Measurements from ENCODE around the gene ADARB2. TPM values are rescaled to one million over a fixed set of nuclear protein-coding genes. Genes with fewer than 3 reads are reported as not detected.

The ADARB2 gene
- total RNA-seq, 6 donors from 2014 or later = 0.69 to 5.2 (median 1.8) TPM

DNA sequence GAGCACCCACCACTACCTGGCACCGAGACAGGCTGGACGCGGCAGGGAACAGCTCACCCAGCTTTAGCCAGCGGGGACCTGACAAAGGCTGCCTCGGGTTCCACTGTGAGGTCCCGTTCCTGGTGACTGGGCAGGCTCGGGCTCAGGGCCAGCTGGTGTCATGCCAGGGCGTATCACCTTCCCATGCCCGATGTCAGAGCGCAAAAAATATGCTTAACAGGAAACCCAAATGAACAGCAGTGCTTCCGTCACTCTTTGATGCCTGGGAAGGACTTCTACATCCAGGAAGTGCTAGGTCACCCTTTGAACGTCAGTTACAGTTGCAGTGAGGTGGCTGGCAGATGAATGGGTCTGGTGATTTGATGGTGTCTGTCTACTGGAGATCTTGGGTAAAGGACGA, 106.0 kb downstream of the ADARB2 start:
- no peak for ATAC-seq (ENCODE audit: low FRiP score in 2 of 2)
- 60 to 68% methylated on average over 12 to 13 of the region's 13 CpGs for WGBS, 2 donors
- no peak overlapping the region for H3K27ac ChIP-seq
- no peaks in the 10 kb centered on the region for H3K27me3 ChIP-seq
- DNase-seq = no peak
- H3K4me3 ChIP-seq = no peak overlapping the region
- no peaks in the 10 kb centered on the region for H3K9me3 ChIP-seq
- H3K4me1 ChIP-seq = no peaks in the 10 kb centered on the region
- no peaks in the 10 kb centered on the region for H3K36me3 ChIP-seq
- TF ChIP-seq, protein P1, sequence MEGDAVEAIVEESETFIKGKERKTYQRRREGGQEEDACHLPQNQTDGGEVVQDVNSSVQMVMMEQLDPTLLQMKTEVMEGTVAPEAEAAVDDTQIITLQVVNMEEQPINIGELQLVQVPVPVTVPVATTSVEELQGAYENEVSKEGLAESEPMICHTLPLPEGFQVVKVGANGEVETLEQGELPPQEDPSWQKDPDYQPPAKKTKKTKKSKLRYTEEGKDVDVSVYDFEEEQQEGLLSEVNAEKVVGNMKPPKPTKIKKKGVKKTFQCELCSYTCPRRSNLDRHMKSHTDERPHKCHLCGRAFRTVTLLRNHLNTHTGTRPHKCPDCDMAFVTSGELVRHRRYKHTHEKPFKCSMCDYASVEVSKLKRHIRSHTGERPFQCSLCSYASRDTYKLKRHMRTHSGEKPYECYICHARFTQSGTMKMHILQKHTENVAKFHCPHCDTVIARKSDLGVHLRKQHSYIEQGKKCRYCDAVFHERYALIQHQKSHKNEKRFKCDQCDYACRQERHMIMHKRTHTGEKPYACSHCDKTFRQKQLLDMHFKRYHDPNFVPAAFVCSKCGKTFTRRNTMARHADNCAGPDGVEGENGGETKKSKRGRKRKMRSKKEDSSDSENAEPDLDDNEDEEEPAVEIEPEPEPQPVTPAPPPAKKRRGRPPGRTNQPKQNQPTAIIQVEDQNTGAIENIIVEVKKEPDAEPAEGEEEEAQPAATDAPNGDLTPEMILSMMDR (IDR thresholded peaks at IDR 0.05) = no peak
- TF ChIP-seq EP300 (IDR thresholded peaks at IDR 0.05) (no peak), POLR2A (IDR thresholded peaks at IDR 0.05) (no peak), POLR2AphosphoS5 (IDR thresholded peaks at IDR 0.05) (no peak)

DNA sequence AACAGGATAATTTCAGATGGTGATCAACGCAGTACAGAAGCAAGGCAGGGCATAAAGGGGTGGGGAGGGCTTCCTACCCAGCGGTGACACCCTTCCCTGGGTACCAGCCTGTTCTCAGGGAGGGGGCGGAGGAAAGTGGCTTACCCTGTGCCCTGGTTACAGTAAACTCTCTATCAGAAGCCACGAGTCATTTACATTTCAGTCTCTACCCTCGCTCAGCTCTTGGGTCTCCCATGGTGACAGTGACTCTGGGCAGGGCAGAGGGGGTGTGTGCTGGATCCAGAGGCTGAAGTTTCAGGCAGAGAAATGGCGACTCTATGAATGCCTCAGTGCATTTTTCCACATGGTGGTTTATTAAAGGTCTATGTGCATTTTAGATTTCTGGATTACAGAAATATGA, 107.0 kb downstream of the ADARB2 start:
- Histone ChIP-seq H3K4me1 (no peaks in the 10 kb centered on the region), H3K27ac (no peak overlapping the region), H3K4me3 (no peak overlapping the region), H3K27me3 (no peaks in the 10 kb centered on the region), H3K9me3 (no peaks in the 10 kb centered on the region), H3K36me3 (no peaks in the 10 kb centered on the region)
- no peak for ATAC-seq (ENCODE audit: low FRiP score in 2 of 2)
- TF ChIP-seq EP300 (IDR thresholded peaks at IDR 0.05) (no peak), POLR2A (IDR thresholded peaks at IDR 0.05) (no peak), POLR2AphosphoS5 (IDR thresholded peaks at IDR 0.05) (no peak)
- TF ChIP-seq, protein P1 (IDR thresholded peaks at IDR 0.05) = no peak
- WGBS, 2 donors = 71 to 84% methylated on average over 6 of the region's 6 CpGs
- DNase-seq = no peak

DNA sequence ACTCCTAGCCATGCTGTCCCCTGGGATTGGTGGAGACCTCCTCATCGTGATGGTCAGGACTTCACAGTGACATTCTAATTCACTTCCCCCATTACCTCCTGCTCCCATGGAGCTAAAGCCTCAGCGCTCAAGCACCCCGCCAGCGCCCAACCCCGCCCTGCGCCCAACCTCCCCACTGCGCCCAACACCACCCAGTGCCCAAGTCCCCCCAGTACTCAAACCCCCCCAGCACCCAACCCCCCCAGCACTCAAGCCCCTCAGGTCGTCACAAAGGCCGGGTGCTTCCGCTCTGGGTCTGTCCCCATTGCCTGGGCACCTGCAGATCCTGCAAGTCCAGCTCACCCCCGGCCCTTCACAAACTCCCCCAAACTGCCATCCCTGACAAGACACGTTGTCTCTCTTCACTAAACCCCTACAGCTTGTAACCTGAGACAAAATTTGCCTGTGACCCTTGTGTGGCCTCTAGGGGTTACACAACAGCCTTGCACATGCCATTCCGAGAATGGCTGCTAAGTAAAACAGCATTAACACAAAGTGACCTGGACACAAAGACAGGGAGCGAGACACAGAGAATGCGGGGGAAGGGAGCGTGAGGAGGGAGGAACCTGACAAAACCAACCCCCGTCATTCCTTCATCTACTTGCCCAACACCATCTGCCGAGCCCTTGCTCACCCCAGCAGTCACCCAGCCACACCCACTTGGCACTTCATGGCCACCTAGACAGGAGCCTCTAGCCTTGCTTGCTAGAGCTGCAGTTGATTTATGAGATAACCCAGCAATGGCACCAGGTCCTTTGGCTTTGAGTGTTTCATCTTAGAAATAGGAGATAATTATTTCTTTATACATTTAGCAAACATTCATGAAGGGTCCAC, 107.8 kb downstream of the ADARB2 start:
- ATAC-seq (ENCODE audit: low FRiP score in 2 of 2) (no peak), DNase-seq (no peak)
- Histone ChIP-seq H3K27me3 (no peaks in the 10 kb centered on the region), H3K9me3 (no peaks in the 10 kb centered on the region), H3K4me1 (no peaks in the 10 kb centered on the region), H3K4me3 (no peak overlapping the region), H3K27ac (no peak overlapping the region), H3K36me3 (no peaks in the 10 kb centered on the region)
- WGBS, 2 donors = 56 to 66% methylated on average over 14 to 17 of the region's 18 CpGs
- TF ChIP-seq POLR2AphosphoS5 (IDR thresholded peaks at IDR 0.05) (no peak), POLR2A (IDR thresholded peaks at IDR 0.05) (no peak), EP300 (IDR thresholded peaks at IDR 0.05) (no peak)
- TF ChIP-seq, protein P1 (IDR thresholded peaks at IDR 0.05) = no peak

DNA sequence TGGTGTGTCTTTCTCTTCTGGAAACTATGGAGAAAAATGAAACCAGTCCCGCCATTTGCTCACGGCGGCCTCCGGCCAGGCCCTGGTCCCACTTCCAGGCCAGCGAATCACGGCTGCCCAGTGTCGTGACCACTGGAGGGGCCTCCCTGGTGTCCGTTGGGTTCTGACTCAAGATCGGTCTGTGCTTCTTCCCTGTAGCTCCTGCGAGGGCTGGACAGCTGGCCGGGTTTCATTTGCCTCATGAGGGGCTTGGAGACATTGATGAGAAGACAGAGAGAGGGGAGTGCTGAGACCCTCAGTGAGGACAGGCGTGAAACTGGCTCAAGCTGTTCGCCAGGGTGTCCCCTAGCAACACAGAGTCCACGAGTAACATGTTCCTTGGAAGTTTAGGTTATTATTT, 108.6 kb downstream of the ADARB2 start:
- Histone ChIP-seq H3K4me1 (no peaks in the 10 kb centered on the region), H3K36me3 (no peaks in the 10 kb centered on the region), H3K27ac (no peak overlapping the region), H3K27me3 (no peaks in the 10 kb centered on the region), H3K9me3 (no peaks in the 10 kb centered on the region), H3K4me3 (no peak overlapping the region)
- TF ChIP-seq EP300 (IDR thresholded peaks at IDR 0.05) = no peak
- no peak for TF ChIP-seq POLR2A (IDR thresholded peaks at IDR 0.05)
- no peak for TF ChIP-seq POLR2AphosphoS5 (IDR thresholded peaks at IDR 0.05)
- TF ChIP-seq, protein P1 (IDR thresholded peaks at IDR 0.05) = no peak
- 83% methylated on average over 14 of the region's 14 CpGs for WGBS, 2 donors
- DNase-seq = no peak
- ATAC-seq (ENCODE audit: low FRiP score in 2 of 2) = no peak

DNA sequence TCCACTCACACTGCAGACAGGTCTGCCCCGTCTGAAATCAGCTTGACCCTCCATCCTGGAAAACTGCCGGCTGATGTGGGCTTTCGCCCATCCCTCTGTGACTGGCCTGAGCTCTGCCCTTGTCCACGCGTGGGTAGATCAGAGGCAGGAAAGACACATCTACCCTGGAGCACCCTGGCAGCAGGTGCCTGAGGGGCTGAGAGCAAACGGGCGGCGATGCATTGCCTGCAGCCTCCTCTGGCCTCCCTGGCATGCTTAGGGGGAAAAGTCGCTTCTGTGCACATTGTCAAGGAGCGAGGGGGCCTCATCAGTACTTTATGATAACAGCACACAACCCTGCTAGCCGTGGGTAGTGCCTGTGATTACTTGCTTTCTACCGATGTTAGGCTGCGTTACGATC, 109.4 kb downstream of the ADARB2 start:
- Histone ChIP-seq H3K27me3 (no peaks in the 10 kb centered on the region), H3K4me1 (no peaks in the 10 kb centered on the region), H3K36me3 (no peaks in the 10 kb centered on the region), H3K9me3 (no peaks in the 10 kb centered on the region), H3K27ac (no peak overlapping the region), H3K4me3 (no peak overlapping the region)
- DNase-seq = no peak
- 74 to 84% methylated on average over 9 to 14 of the region's 14 CpGs for WGBS, 2 donors
- TF ChIP-seq POLR2AphosphoS5 (IDR thresholded peaks at IDR 0.05) (no peak), EP300 (IDR thresholded peaks at IDR 0.05) (no peak), POLR2A (IDR thresholded peaks at IDR 0.05) (no peak)
- TF ChIP-seq, protein P1 (IDR thresholded peaks at IDR 0.05) = no peak
- no peak for ATAC-seq (ENCODE audit: low FRiP score in 2 of 2)
